Activated CD4-positive, alpha-beta memory T cell treated with anti-CD3 and anti-CD28 coated beads for 36 hours (primary cell): Measurements from ENCODE around the gene NCOR1. TPM values are rescaled to one million over a fixed set of nuclear protein-coding genes. Genes with fewer than 3 reads are reported as not detected.
"Not testable (repeated sequence)": the region's sequence is repeated elsewhere in the genome, so short reads cannot be mapped to it uniquely, and the experiment has no call there.

ENCODE experiments used
- CTCF ChIA-PET: fragments of 350-600 bp; sonication (Branson Sonifier 250); formaldehyde crosslinking; loops from one replicate; lab custom pipeline; 2021; ENCODE audit warnings: antibody characterized with exemption, inconsistent platforms; lab: Charles Lee
- POLR2A ChIA-PET: fragments of 350-600 bp; sonication (Branson Sonifier 250); formaldehyde crosslinking; loops from one replicate; lab custom pipeline; 2021; ENCODE audit warnings: antibody characterized with exemption; lab: Charles Lee
- DNase-seq: peaks from one replicate; pipeline ENCODE4 v3.0.0-alpha.2; 2020
- H3K27ac Mint-ChIP-seq: one replicate; pipeline ENCODE4 v1.8.0; 2021; ENCODE audit warnings: mixed read lengths
- H3K27me3 Mint-ChIP-seq: one replicate; pipeline ENCODE4 v1.8.0; 2021; ENCODE audit warnings: mixed read lengths
- H3K36me3 Mint-ChIP-seq: one replicate; pipeline ENCODE4 v1.8.0; 2021; ENCODE audit warnings: mixed read lengths
- H3K4me1 Mint-ChIP-seq: one replicate; pipeline ENCODE4 v1.8.0; 2021; ENCODE audit warnings: low read depth, mixed read lengths
- H3K4me3 Mint-ChIP-seq: one replicate; pipeline ENCODE4 v1.8.0; 2021; ENCODE audit warnings: mild to moderate bottlenecking, mixed read lengths
- H3K9me3 Mint-ChIP-seq: one replicate; pipeline ENCODE4 v1.8.0; 2021; ENCODE audit warnings: mixed read lengths
- intact Hi-C: fragments of 100-400 bp; cut with micrococcal nuclease; formaldehyde crosslinking; loops from one replicate; pipeline ENCODE4 v1.15.1; 2023
- total RNA-seq, 2 experiments: library from RNA; stranded (reverse); gene quantifications; one replicate each; pipeline ENCODE4 v1.2.3, GENCODE V29; 2021

The NCOR1 gene
- total RNA-seq, 2 experiments from 2014 or later: 104 to 112 TPM

DNA sequence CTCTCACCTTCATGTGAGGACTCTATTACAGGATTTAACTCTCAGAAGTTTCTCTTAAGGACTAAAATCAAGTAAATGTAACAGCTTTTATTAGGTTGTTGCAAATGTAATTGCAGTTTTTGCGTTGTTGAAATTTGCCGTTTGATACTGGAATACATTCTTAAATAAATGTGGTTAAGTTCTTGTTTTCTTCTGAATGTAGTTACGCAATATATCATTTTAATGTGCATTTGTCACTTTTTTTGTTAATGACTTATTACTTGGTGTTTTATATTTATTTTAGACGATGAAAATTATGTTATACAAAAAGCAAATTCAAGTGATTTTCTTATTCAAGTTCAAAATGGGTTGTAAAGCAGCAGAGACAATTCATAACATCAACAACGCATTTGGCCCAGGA, 139.4 kb downstream of the NCOR1 start:
- DNase-seq: no peak
- Mint-ChIP-seq H3K4me3 (no peak overlapping the region), H3K4me1 (no peaks in the 10 kb centered on the region), H3K36me3 (peaks cover 45% of the 10 kb centered on the region), H3K27me3 (no peaks in the 10 kb centered on the region), H3K9me3 (no peaks in the 10 kb centered on the region), H3K27ac (no peak overlapping the region)
- ChIA-PET POLR2A (no interaction called here), CTCF (no interaction called here)
- intact Hi-C loops: no loop called here

DNA sequence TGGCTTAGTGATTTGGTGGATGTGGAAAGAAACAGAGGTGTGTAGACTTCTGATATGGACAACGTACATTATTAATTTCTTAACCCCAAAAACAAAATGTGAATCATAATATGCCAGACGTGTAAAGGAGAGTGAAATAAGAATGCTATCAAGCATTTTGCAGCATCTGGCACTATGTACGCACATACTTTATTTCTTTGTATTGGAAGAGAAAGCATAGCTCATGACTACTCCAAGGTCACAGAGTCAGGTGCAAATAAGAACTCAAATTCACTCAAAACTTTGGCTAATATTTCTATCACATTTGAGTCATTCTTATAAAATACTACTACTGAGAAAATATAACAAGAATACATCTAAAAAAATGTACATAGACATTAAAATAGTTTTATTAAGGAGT, 140.9 kb downstream of the NCOR1 start:
- Mint-ChIP-seq H3K4me3 (no peak overlapping the region), H3K9me3 (no peaks in the 10 kb centered on the region), H3K27ac (no peak overlapping the region), H3K36me3 (peaks cover 47% of the 10 kb centered on the region), H3K4me1 (no peaks in the 10 kb centered on the region), H3K27me3 (no peaks in the 10 kb centered on the region)
- DNase-seq: no peak
- ChIA-PET CTCF (no interaction called here), POLR2A (no interaction called here)
- intact Hi-C loops: no loop called here

DNA sequence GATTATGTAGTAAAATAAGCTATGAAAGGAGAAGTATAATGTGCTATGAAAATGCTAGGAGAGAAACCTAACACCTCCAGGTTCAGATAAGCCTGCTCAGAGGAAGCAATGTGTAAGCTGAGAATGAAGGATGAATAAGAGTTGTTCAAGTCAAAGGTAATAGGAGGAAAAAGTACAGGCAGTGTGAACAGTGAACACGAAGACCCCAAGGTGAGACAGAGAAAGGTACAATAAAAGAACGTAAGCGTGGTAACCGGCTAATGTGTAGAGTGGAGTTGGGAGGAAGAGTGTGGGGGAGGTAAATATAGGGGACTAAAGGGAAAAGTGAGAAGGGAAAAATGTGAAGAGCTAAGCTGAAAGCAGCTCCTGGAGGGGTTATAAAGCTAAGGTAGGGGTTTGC, 141.5 kb downstream of the NCOR1 start:
- H3K4me3 Mint-ChIP-seq: no peak overlapping the region
- no peaks in the 10 kb centered on the region for H3K9me3 Mint-ChIP-seq
- H3K4me1 Mint-ChIP-seq: peaks cover 3% of the 10 kb centered on the region
- H3K27ac Mint-ChIP-seq: no peak overlapping the region
- no peak for DNase-seq
- peaks cover 44% of the 10 kb centered on the region for H3K36me3 Mint-ChIP-seq
- intact Hi-C loops: no loop called here
- ChIA-PET POLR2A (no interaction called here), CTCF (no interaction called here)
- H3K27me3 Mint-ChIP-seq: no peaks in the 10 kb centered on the region

DNA sequence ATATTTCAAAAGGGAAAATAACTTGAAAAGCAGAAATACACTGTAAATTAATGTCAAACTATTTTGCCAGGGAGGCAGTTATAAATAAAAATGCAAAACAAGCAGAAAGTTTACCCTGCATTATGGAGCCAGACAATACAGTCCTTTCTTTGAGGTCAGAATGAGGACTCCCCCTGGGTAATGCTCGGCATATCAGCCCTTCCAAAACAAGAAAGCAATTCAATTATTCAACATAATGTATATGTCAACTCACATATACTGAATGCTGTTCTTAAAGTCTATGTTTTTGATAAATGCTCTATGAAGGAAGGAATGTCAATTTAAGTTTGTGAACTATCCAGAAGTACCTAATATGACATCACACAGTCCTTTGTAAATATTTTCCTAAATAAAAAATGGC, 143.3 kb downstream of the NCOR1 start:
- Mint-ChIP-seq H3K27ac (no peak overlapping the region), H3K4me1 (peaks cover 11% of the 10 kb centered on the region), H3K27me3 (no peaks in the 10 kb centered on the region), H3K36me3 (peaks cover 49% of the 10 kb centered on the region), H3K4me3 (no peak overlapping the region), H3K9me3 (no peaks in the 10 kb centered on the region)
- ChIA-PET CTCF (interaction anchor here (0.9 to 1.2 kb wide), 3 partner anchors 32 to 281 kb away, joined by 3 to 4 read pairs (median 3); partner anchors contain the start of gene CENPV), POLR2A (no interaction called here)
- DNase-seq: no peak
- intact Hi-C loops: no loop called here

DNA sequence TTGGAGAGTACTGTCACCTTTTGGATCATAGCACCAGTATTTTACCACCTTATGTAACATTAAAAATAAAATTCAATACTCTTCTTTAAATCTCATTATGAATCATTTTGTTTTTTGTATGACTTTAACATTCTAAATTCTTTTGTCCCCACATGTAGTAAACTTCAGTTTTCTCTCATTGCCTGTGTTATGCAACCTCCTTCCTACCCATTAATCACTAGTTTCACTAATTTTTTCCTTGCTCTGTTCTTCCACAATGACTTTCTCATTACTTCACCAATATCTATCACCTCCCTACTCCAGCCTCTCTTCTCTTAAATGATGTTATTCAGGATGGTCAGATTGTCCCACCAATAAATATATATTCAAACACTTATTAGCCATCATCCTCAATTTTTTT, 147.0 kb downstream of the NCOR1 start:
- CTCF ChIA-PET: no interaction called here
- Mint-ChIP-seq H3K36me3 (peaks cover 53% of the 10 kb centered on the region), H3K9me3 (no peaks in the 10 kb centered on the region), H3K27me3 (no peaks in the 10 kb centered on the region), H3K4me3 (no peak overlapping the region), H3K27ac (peak overlapping the region; percentile 20), H3K4me1 (peaks cover 11% of the 10 kb centered on the region)
- POLR2A ChIA-PET: no interaction called here
- intact Hi-C loops: no loop called here
- no peak for DNase-seq

DNA sequence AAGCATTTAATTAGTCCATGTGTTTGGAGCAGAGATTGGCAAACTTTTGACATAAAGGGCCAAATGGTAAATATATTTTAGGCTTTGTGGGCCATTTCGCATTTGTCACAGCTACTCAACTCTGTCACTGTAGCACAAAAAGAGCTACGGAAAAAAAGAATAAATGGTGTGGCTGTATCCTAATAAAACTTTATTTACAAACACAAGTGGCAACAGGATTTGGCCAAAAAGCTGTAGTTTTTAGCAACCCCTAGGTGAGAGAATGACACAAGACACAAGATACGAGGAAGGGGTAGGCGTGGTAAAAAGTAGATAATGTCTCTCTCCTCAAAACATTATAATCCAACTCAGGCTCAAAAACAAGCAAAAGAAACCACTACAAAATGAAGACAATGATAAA, 149.2 kb downstream of the NCOR1 start:
- POLR2A ChIA-PET: no interaction called here
- CTCF ChIA-PET: no interaction called here
- Mint-ChIP-seq H3K36me3 (peaks cover 56% of the 10 kb centered on the region), H3K4me1 (peaks cover 11% of the 10 kb centered on the region), H3K27me3 (no peaks in the 10 kb centered on the region), H3K4me3 (no peak overlapping the region), H3K27ac (no peak overlapping the region), H3K9me3 (no peaks in the 10 kb centered on the region)
- no peak for DNase-seq
- intact Hi-C loops: no loop called here

DNA sequence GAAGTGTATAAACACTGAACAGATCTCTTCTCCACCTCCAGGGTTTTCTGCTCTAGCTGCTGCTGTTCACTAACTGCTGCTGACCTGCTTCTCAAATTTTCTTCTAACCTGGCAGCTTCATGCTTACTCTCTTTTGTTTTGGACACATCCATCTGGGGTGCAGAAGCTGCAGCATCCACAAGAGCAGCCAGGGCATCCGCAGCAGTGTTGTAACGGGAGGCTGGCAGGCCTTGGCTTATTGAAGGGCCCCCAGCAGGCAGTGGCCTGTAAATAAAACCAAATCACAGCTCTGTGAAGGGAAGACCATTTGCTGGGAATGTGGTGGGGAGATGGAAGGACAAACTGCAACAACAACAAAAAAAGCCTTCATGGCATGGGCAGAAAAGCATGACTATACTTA, 153.7 kb downstream of the NCOR1 start:
- intact Hi-C loops: no loop called here
- Mint-ChIP-seq H3K4me3 (no peak overlapping the region), H3K36me3 (peaks cover 48% of the 10 kb centered on the region), H3K4me1 (peaks cover 5% of the 10 kb centered on the region), H3K9me3 (no peaks in the 10 kb centered on the region), H3K27ac (no peak overlapping the region), H3K27me3 (no peaks in the 10 kb centered on the region)
- CTCF ChIA-PET: no interaction called here
- POLR2A ChIA-PET: no interaction called here
- DNase-seq: no peak

DNA sequence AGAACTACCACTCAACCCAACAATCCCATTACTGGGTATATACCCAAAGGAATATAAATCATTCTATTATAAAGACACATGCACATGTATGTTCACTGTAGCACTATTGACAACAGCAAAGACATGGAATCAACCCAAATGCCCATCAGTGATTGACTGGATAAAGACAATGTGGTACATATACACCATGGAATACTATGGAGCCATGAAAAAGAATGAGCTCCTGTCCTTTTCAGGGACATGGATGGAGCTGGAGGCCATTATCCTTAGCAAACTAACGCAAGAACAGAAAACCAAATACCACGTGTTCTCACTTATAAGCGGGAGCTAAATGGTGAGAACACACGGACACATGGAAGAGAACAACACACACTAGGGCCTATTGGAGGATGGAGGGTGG, 160.2 kb downstream of the NCOR1 start:
- H3K4me3 Mint-ChIP-seq, H3K27ac Mint-ChIP-seq, H3K27me3 Mint-ChIP-seq, intact Hi-C loops, H3K4me1 Mint-ChIP-seq, DNase-seq, POLR2A ChIA-PET, H3K9me3 Mint-ChIP-seq, CTCF ChIA-PET: not testable (repeated sequence)
- peaks cover 58% of the 10 kb centered on the region for H3K36me3 Mint-ChIP-seq

DNA sequence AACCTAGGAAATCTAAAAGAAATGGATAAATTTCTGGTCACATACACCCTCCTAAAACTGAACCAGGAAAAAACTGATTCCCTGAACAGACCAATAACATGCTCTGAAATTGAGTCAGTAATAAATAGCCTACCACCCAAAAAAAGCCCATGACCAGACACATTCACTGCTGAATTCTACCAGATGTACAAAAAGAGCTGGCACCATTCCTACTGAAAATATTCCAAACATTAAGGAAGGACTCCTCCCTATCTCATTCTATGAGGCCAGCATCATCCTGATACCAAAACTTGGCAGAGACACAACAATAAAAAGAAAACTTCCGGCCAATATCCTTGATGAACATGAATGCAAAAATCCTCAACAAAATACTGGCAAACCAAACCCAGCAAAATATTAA, 162.8 kb downstream of the NCOR1 start:
- intact Hi-C loops: no loop called here
- Mint-ChIP-seq H3K27ac (peak overlapping the region; percentile 10), H3K27me3 (no peaks in the 10 kb centered on the region), H3K36me3 (peaks cover 52% of the 10 kb centered on the region), H3K4me1 (peaks cover 3% of the 10 kb centered on the region), H3K4me3 (no peak overlapping the region), H3K9me3 (no peaks in the 10 kb centered on the region)
- no peak for DNase-seq
- CTCF ChIA-PET: no interaction called here
- POLR2A ChIA-PET: no interaction called here

DNA sequence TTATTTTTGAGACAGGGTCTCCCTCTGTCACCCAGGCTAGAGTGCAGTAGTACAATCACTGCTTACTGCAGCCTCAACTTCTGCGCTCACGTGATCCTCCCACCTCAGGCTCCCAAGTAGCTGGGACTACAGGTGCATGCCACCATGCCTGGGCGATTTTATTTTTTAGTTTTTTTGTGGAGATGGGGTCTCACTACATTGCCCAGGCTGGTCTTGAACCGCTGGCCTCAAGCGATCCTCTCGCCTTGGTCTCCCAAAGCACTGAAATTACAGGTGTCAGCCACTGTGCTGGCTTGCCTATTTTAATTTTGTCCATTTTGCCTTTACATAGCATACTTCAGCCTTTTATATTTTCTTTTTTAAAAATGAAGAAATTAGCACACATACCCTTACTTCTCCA, 164.5 kb downstream of the NCOR1 start:
- peaks cover 54% of the 10 kb centered on the region for H3K36me3 Mint-ChIP-seq
- no peaks in the 10 kb centered on the region for H3K27me3 Mint-ChIP-seq
- H3K4me3 Mint-ChIP-seq: no peak overlapping the region
- no peak for DNase-seq
- CTCF ChIA-PET: no interaction called here
- POLR2A ChIA-PET: no interaction called here
- no peak overlapping the region for H3K27ac Mint-ChIP-seq
- intact Hi-C loops: no loop called here
- no peaks in the 10 kb centered on the region for H3K9me3 Mint-ChIP-seq
- peaks cover 9% of the 10 kb centered on the region for H3K4me1 Mint-ChIP-seq

DNA sequence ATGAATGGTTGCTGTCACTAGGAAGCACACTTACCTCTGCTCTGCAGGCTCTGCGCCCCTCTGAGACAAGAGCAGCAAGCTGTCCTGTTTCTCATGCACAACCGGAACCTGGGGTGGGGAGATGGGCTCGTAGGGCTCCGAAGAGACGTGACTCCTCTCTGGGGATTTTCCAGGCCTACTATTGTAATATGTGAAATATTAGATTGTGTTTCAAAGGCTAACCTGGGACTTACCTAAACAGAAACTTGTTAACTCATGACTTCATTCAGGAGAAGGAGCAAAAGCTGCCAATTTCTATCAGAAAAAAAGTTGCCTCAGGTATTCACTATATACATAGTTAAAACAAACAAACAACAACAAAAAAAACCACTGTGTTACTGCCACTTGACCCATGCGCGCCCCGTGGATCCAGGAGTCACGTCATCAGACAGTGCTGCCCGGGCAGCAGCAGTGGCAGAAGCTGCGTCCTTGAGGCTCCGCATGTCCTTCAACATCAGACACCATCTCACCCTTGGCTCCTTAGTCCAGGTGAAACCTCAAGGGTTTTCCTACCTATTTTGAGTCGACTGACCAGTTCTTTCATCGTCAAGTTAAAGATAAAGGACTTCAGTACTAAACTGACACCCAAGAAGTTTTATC, 166.4 kb downstream of the NCOR1 start:
- Mint-ChIP-seq H3K4me1 (peaks cover 9% of the 10 kb centered on the region), H3K27ac (no peak overlapping the region), H3K36me3 (peaks cover 46% of the 10 kb centered on the region), H3K9me3 (no peaks in the 10 kb centered on the region), H3K4me3 (no peak overlapping the region), H3K27me3 (no peaks in the 10 kb centered on the region)
- POLR2A ChIA-PET: no interaction called here
- CTCF ChIA-PET: no interaction called here
- DNase-seq: no peak
- intact Hi-C loops: no loop called here

DNA sequence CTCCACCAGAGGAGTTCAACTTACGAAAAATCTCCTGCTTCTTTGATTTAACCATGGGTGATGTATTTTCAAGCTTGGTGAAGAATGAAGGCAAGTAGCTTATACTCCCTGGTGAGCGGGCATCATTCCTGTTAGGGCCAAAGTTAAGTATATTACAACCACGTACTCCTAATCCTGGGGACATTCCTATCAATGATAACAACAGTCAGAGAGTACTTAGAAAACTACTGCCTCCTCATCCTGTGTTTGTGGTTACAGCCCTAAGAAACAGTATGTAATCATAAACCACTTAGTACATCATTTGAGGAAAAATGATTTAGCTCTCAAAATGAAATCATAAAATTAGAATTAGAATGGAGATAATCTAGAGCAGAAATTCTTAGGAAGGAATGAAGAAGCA, 168.4 kb downstream of the NCOR1 start:
- intact Hi-C loops: no loop called here
- no peaks in the 10 kb centered on the region for H3K27me3 Mint-ChIP-seq

DNA sequence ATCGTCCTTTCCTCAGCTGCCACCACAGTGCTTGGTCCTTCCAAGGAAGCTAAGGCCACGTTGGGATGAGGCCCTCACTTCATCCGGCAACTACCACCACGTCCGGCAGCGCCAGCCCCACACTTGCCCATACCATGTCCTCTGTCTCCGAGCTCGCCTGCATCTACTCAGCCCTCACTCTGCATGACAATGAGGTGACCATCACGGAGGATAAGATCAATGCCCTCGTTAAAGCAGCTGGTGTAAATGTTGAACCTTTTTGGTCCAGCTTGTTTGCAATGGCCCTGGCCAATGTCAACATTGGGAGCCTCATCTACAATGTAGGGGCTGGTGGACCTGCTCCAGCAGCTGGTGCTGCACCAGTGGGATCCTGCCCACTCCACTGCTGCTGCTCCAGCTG, 170.8 kb downstream of the NCOR1 start:
- no peak overlapping the region for H3K4me3 Mint-ChIP-seq
- no peak for DNase-seq
- peaks cover 8% of the 10 kb centered on the region for H3K4me1 Mint-ChIP-seq
- peaks cover 37% of the 10 kb centered on the region for H3K36me3 Mint-ChIP-seq
- H3K27ac Mint-ChIP-seq: no peak overlapping the region
- intact Hi-C loops: no loop called here
- no peaks in the 10 kb centered on the region for H3K27me3 Mint-ChIP-seq
- POLR2A ChIA-PET: no interaction called here
- H3K9me3 Mint-ChIP-seq: no peaks in the 10 kb centered on the region
- CTCF ChIA-PET: no interaction called here

More for the DNA sequence above, 168.4 kb downstream of the NCOR1 start:
- Mint-ChIP-seq H3K9me3 (no peaks in the 10 kb centered on the region), H3K4me1 (peaks cover 8% of the 10 kb centered on the region), H3K4me3 (no peak overlapping the region), H3K27ac (peak overlapping the region; percentile 49), H3K36me3 (peaks cover 38% of the 10 kb centered on the region)
- DNase-seq: no peak
- POLR2A ChIA-PET: interaction anchor here (1.0 kb wide), 1 partner anchor 46 kb away, joined by 3 read pairs; no protein-coding TSS in a partner anchor
- CTCF ChIA-PET: interaction anchor here (1.3 kb wide), 1 partner anchor 16 kb away, joined by 8 read pairs; no protein-coding TSS in a partner anchor
